ENCODE measurements around the gene PDE3B. TPM values are rescaled to one million over a fixed set of nuclear protein-coding genes. Genes with fewer than 3 reads are reported as not detected.
"Not testable (repeated sequence)": the region's sequence is repeated elsewhere in the genome, so short reads cannot be mapped to it uniquely, and the experiment has no call there.

The PDE3B gene
- total RNA-seq: 34.3 TPM
- long read RNA-seq, full-length matches to known transcripts: 28 of 45 reads
- long read RNA-seq, partial matches to known transcripts: 8 of 45 reads
- long read RNA-seq, other reads (novel, unspliced or antisense): 9 of 45 reads

- H3K4me3 ChIP-seq: peak within 1 kb of the TSS; percentile 91
- H3K9me3 ChIP-seq: no peaks in the 10 kb centered on the region
Observed at GRCh38 chr11:14643697-14644225, at the start of gene PDE3B. Gene PDE3B, plus strand, starts transcription at chr11:14643804. Its CDS starts 272 bp downstream, at chr11:14644076.

GRCh38 chr11:14595261-14595660, 48.3 kb upstream of the PDE3B start:
- H3K27ac ChIP-seq; H3K9me3 ChIP-seq; H3K27me3 ChIP-seq (ENCODE audit: low read depth); H3K36me3 ChIP-seq; DNase-seq; ATAC-seq; intact Hi-C loops (cut with DNase I); H3K4me3 ChIP-seq; H3K4me1 ChIP-seq: not testable (repeated sequence)

More at GRCh38 chr11:14643697-14644225, at the start of gene PDE3B:
- peaks cover 16% of the 10 kb centered on the region for H3K4me1 ChIP-seq
- TF ChIP-seq CTCF (IDR thresholded peaks at IDR 0.05): no peak
- H3K36me3 ChIP-seq: no peaks in the 10 kb centered on the region
- ATAC-seq (peak; percentile 93 to 95), DNase-seq (peak; percentile 88)
- H3K27ac ChIP-seq: peak within 1 kb of the TSS; percentile 90
- intact Hi-C loops (cut with DNase I): no loop called here
- H3K27me3 ChIP-seq (ENCODE audit: low read depth): no peaks in the 10 kb centered on the region

- Histone ChIP-seq H3K4me3 (no peak overlapping the region), H3K27ac (no peak overlapping the region)
- TF ChIP-seq CTCF (IDR thresholded peaks at IDR 0.05): no peak
Observed at GRCh38 chr11:14607713-14608112, 35.9 kb upstream of the PDE3B start.

GRCh38 chr11:14609902-14610301, 33.7 kb upstream of the PDE3B start:
- Histone ChIP-seq H3K9me3 (peaks cover 4% of the 10 kb centered on the region), H3K36me3 (peaks cover 9% of the 10 kb centered on the region), H3K4me3 (no peak overlapping the region), H3K27me3 (ENCODE audit: low read depth) (no peaks in the 10 kb centered on the region), H3K27ac (no peak overlapping the region), H3K4me1 (no peaks in the 10 kb centered on the region)
- ATAC-seq (no peak), DNase-seq (no peak)
- no peak for TF ChIP-seq CTCF (IDR thresholded peaks at IDR 0.05)
- intact Hi-C loops (cut with DNase I): no loop called here

More at GRCh38 chr11:14607713-14608112, 35.9 kb upstream of the PDE3B start:
- H3K27me3 ChIP-seq (ENCODE audit: low read depth): no peaks in the 10 kb centered on the region
- H3K4me1 ChIP-seq: no peaks in the 10 kb centered on the region
- ATAC-seq: no peak
- H3K9me3 ChIP-seq: peaks cover 4% of the 10 kb centered on the region
- H3K36me3 ChIP-seq: peaks cover 9% of the 10 kb centered on the region
- intact Hi-C loops (cut with DNase I): no loop called here
- DNase-seq: no peak

- Histone ChIP-seq H3K27ac (no peak overlapping the region), H3K36me3 (peaks cover 9% of the 10 kb centered on the region), H3K9me3 (no peaks in the 10 kb centered on the region), H3K4me3 (no peak overlapping the region), H3K27me3 (ENCODE audit: low read depth) (no peaks in the 10 kb centered on the region), H3K4me1 (peaks cover 3% of the 10 kb centered on the region)
- TF ChIP-seq CTCF (IDR thresholded peaks at IDR 0.05): no peak
- intact Hi-C loops (cut with DNase I): no loop called here
- ATAC-seq (peak; percentile 56 to 72), DNase-seq (no peak)
Observed at GRCh38 chr11:14611939-14612338, 31.7 kb upstream of the PDE3B start.

GRCh38 chr11:14612694-14613093, 30.9 kb upstream of the PDE3B start:
- peaks cover 9% of the 10 kb centered on the region for H3K36me3 ChIP-seq
- H3K27me3 ChIP-seq (ENCODE audit: low read depth): no peaks in the 10 kb centered on the region
- H3K9me3 ChIP-seq: no peaks in the 10 kb centered on the region
- H3K27ac ChIP-seq: no peak overlapping the region
- no peak for TF ChIP-seq CTCF (IDR thresholded peaks at IDR 0.05)
- peak; percentile 40 to 59 for ATAC-seq
- H3K4me1 ChIP-seq: peaks cover 5% of the 10 kb centered on the region
- intact Hi-C loops (cut with DNase I): no loop called here
- DNase-seq: no peak
- H3K4me3 ChIP-seq: no peak overlapping the region

Measured in lower lobe of right lung (tissue), 2 donors.